Caco-2 (cell line): ENCODE data around the gene UNC13C. TPM values are rescaled to one million over a fixed set of nuclear protein-coding genes. Genes with fewer than 3 reads are reported as not detected.

Experiments used
- BruUV-seq: library from RNA; stranded (reverse); fragments of 400-500 nt; replicated peaks from 2 replicates; lab custom pipeline; 2021; lab: Mats Ljungman, UMichigan
- CTCF ChIA-PET: fragments of 300-600 bp; sonication (Branson Sonifier 250); formaldehyde crosslinking; loops from one replicate; lab custom pipeline; 2022; ENCODE audit warnings: antibody characterized with exemption; lab: Charles Lee
- POLR2A ChIA-PET: fragments of 300-600 bp; sonication (Branson Sonifier 250); formaldehyde crosslinking; loops from one replicate; lab custom pipeline; 2022; ENCODE audit warnings: antibody characterized with exemption; lab: Charles Lee
- DNase-seq, 2 experiments: peaks; one replicate each; pipeline versions ENCODE4 v3.0.0 to v3.0.0-alpha.2; 2020 to 2022
- H3K27me3 ChIP-seq: replicated peaks from 2 replicates; pipeline ENCODE4 v1.6.0; 2011; ENCODE audit warnings: low read length; ENCODE audit not compliant: control insufficient read depth, insufficient read depth
- H3K36me3 ChIP-seq: 2 replicates; pipeline ENCODE4 v1.5.1; 2011; ENCODE audit warnings: low read length; ENCODE audit not compliant: control insufficient read depth, insufficient read depth
- H3K4me1 ChIP-seq: fragments of 250-450 bp; sonication (Bioruptor Pico); 2 replicates; pipeline ENCODE4 v1.5.1; 2020; ENCODE audit warnings: mild to moderate bottlenecking
- H3K4me3 ChIP-seq: 2 replicates; pipeline ENCODE4 v1.5.1; 2011; ENCODE audit warnings: low read depth, mild to moderate bottlenecking, control low read depth, low read length
- H3K9me3 ChIP-seq: fragments of 250-450 bp; sonication (Bioruptor Pico); 2 replicates; pipeline ENCODE4 v1.5.1; 2020; ENCODE audit warnings: mild to moderate bottlenecking, moderate library complexity
- H3K27ac Mint-ChIP-seq: one replicate; pipeline ENCODE4 v1.8.0; 2022; ENCODE audit warnings: mixed read lengths; ENCODE audit not compliant: unreplicated experiment
- H3K27me3 Mint-ChIP-seq: one replicate; pipeline ENCODE4 v1.8.0; 2022; ENCODE audit warnings: mixed read lengths; ENCODE audit not compliant: insufficient read depth, unreplicated experiment
- H3K36me3 Mint-ChIP-seq: one replicate; pipeline ENCODE4 v1.8.0; 2022; ENCODE audit warnings: mild to moderate bottlenecking, mixed read lengths; ENCODE audit not compliant: insufficient read depth, unreplicated experiment
- H3K4me1 Mint-ChIP-seq: one replicate; pipeline ENCODE4 v1.8.0; 2022; ENCODE audit warnings: low read depth, mixed read lengths; ENCODE audit not compliant: unreplicated experiment
- H3K4me3 Mint-ChIP-seq: one replicate; pipeline ENCODE4 v1.8.0; 2022; ENCODE audit warnings: mild to moderate bottlenecking, moderate library complexity, mixed read lengths; ENCODE audit not compliant: unreplicated experiment
- H3K9me3 Mint-ChIP-seq: one replicate; pipeline ENCODE4 v1.8.0; 2022; ENCODE audit warnings: mixed read lengths; ENCODE audit not compliant: unreplicated experiment
- CTCF ChIP-seq, 2 experiments: fragments of 200-600 bp in 1 of 2; IDR thresholded peaks; 1 replicate in 1 of 2; 2 replicates in 1 of 2; pipeline versions ENCODE4 v1.5.1 to v1.8.0; 2011 to 2022; ENCODE audit warnings: antibody characterized with exemption in 1 of 2, control low read depth in 1 of 2, inconsistent platforms in 1 of 2, low read depth in 1 of 2, low read length in 1 of 2, mild to moderate bottlenecking in 1 of 2, moderate library complexity in 1 of 2; ENCODE audit not compliant: insufficient read depth in 1 of 2, severe bottlenecking in 1 of 2, unreplicated experiment in 1 of 2
- intact Hi-C: fragments of 100-400 bp; cut with micrococcal nuclease; formaldehyde crosslinking; loops from one replicate; pipeline ENCODE4 v1.10.0; 2022; ENCODE audit not compliant: unreplicated experiment
- total RNA-seq: library from RNA; stranded (reverse); gene quantifications from 2 replicates; pipeline ENCODE4 v1.2.3, GENCODE V29; 2022

Gene UNC13C
- total RNA-seq, 1 experiment from 2014 or later: 2.9 TPM

GRCh38 chr15:54564166-54564565 is 585.9 kb downstream of the UNC13C start:
- intact Hi-C loops: no loop called here
- H3K4me3 Mint-ChIP-seq: no peak overlapping the region
- no TSS peak for BruUV-seq

GRCh38 chr15:54566654-54567053 is 588.4 kb downstream of the UNC13C start:
- H3K9me3 Mint-ChIP-seq: no peaks in the 10 kb centered on the region
- intact Hi-C loops: no loop called here
- TF ChIP-seq CTCF (IDR thresholded peaks at IDR 0.05; ENCODE audit: insufficient read depth in 1 of 2, low read depth in 1 of 2, low read length in 1 of 2, severe bottlenecking in 1 of 2, unreplicated experiment in 1 of 2): no peak
- Histone ChIP-seq H3K4me1 (no peaks in the 10 kb centered on the region), H3K4me3 (no peak overlapping the region), H3K9me3 (no peaks in the 10 kb centered on the region), H3K36me3 (no peaks in the 10 kb centered on the region), H3K27me3 (no peaks in the 10 kb centered on the region)
- no peaks in the 10 kb centered on the region for H3K4me1 Mint-ChIP-seq
- BruUV-seq: no TSS peak
- no peak overlapping the region for H3K4me3 Mint-ChIP-seq
- H3K27me3 Mint-ChIP-seq: no peaks in the 10 kb centered on the region
- ChIA-PET CTCF (no interaction called here), POLR2A (no interaction called here)
- H3K36me3 Mint-ChIP-seq: no peaks in the 10 kb centered on the region
- no peak for DNase-seq
- H3K27ac Mint-ChIP-seq: no peak overlapping the region

More at GRCh38 chr15:54564166-54564565, 585.9 kb downstream of the UNC13C start:
- no peaks in the 10 kb centered on the region for H3K9me3 Mint-ChIP-seq
- H3K9me3 ChIP-seq: no peaks in the 10 kb centered on the region
- no peaks in the 10 kb centered on the region for H3K36me3 Mint-ChIP-seq
- H3K4me1 Mint-ChIP-seq: no peaks in the 10 kb centered on the region
- no peaks in the 10 kb centered on the region for H3K4me1 ChIP-seq
- H3K27ac Mint-ChIP-seq: no peak overlapping the region
- no peaks in the 10 kb centered on the region for H3K27me3 Mint-ChIP-seq
- no peaks in the 10 kb centered on the region for H3K27me3 ChIP-seq
- POLR2A ChIA-PET: no interaction called here
- TF ChIP-seq CTCF (IDR thresholded peaks at IDR 0.05; ENCODE audit: insufficient read depth in 1 of 2, low read depth in 1 of 2, low read length in 1 of 2, severe bottlenecking in 1 of 2, unreplicated experiment in 1 of 2): no peak
- CTCF ChIA-PET: no interaction called here
- no peak overlapping the region for H3K4me3 ChIP-seq
- DNase-seq: no peak
- no peaks in the 10 kb centered on the region for H3K36me3 ChIP-seq

- Histone ChIP-seq H3K27me3 (no peaks in the 10 kb centered on the region), H3K36me3 (no peaks in the 10 kb centered on the region), H3K9me3 (no peaks in the 10 kb centered on the region), H3K4me1 (no peaks in the 10 kb centered on the region), H3K4me3 (no peak overlapping the region)
- CTCF ChIA-PET: no interaction called here
- no peak for TF ChIP-seq CTCF (IDR thresholded peaks at IDR 0.05; ENCODE audit: insufficient read depth in 1 of 2, low read depth in 1 of 2, low read length in 1 of 2, severe bottlenecking in 1 of 2, unreplicated experiment in 1 of 2)
- POLR2A ChIA-PET: no interaction called here
- no peak overlapping the region for H3K27ac Mint-ChIP-seq
- BruUV-seq: no TSS peak
- intact Hi-C loops: no loop called here
- DNase-seq: no peak
- H3K4me1 Mint-ChIP-seq: no peaks in the 10 kb centered on the region
- no peaks in the 10 kb centered on the region for H3K36me3 Mint-ChIP-seq
- H3K4me3 Mint-ChIP-seq: no peak overlapping the region
- no peaks in the 10 kb centered on the region for H3K27me3 Mint-ChIP-seq
- no peaks in the 10 kb centered on the region for H3K9me3 Mint-ChIP-seq
Observed at GRCh38 chr15:54567408-54568035, 589.3 kb downstream of the UNC13C start.
